Cardiac muscle cell (in vitro differentiated cells and primary cell): ENCODE data around the gene SFN. TPM values are rescaled to one million over a fixed set of nuclear protein-coding genes. Genes with fewer than 3 reads are reported as not detected.
"Not testable (repeated sequence)": the region's sequence is repeated elsewhere in the genome, so short reads cannot be mapped to it uniquely, and the experiment has no call there.

ENCODE experiments used
- DNase-seq, 2 donors: peaks; one replicate each; pipeline versions ENCODE4 v3.0.0 to v3.0.0-alpha.2; 2010 to 2017; ENCODE audit warnings: low read depth in 1 of 2, low spot score in 1 of 2
- H3K27ac ChIP-seq: fragments of 200-600 bp; sonication (generic); 2 replicates; pipeline ENCODE4 v1.5.1; 2016
- H3K27me3 ChIP-seq: fragments of 200-600 bp; sonication (generic); 2 replicates; pipeline ENCODE4 v1.6.0; 2016; ENCODE audit warnings: control low read depth
- H3K36me3 ChIP-seq: fragments of 200-600 bp; sonication (generic); 2 replicates; pipeline ENCODE4 v1.5.1; 2016; ENCODE audit warnings: control low read depth
- H3K4me1 ChIP-seq: fragments of 200-600 bp; sonication (generic); 2 replicates; pipeline ENCODE4 v1.8.1; 2017; ENCODE audit warnings: low read depth, mild to moderate bottlenecking, mixed run types
- H3K4me3 ChIP-seq: fragments of 200-600 bp; sonication (generic); 2 replicates; pipeline ENCODE4 v1.5.1; 2016; ENCODE audit warnings: mild to moderate bottlenecking
- H3K9me3 ChIP-seq: fragments of 200-600 bp; sonication (generic); 2 replicates; pipeline ENCODE4 v1.5.1; 2017; ENCODE audit warnings: low read depth, mild to moderate bottlenecking, control low read depth
- polyA plus RNA-seq: library from polyadenylated mRNA; unstranded; fragments of >200 nt; fragmentation: Nextera tagmentation; extraction: Ambion mirVana; gene quantifications from 2 replicates; pipeline ENCODE4 v1.2.1, GENCODE V29; 2016
- total RNA-seq: library from RNA; depleted of rRNA; stranded (reverse); fragments of >200 nt; gene quantifications from 2 replicates; pipeline ENCODE4 v1.2.3, GENCODE V29; 2016
- TF ChIP-seq, protein P1 (sequence below): IDR thresholded peaks from 2 replicates; pipeline ENCODE4 v1.5.1; 2012; ENCODE audit warnings: low read depth, mild to moderate bottlenecking, low read length

The SFN gene
- total and polyA plus RNA-seq, 2 experiments from 2014 or later = 0.13 to 0.15 TPM

GRCh38 chr1:26864610-26865480 lies 1.9 kb downstream of the SFN start:
- Histone ChIP-seq H3K4me3 (peak overlapping the region; percentile 50), H3K9me3 (no peaks in the 10 kb centered on the region), H3K4me1 (no peaks in the 10 kb centered on the region), H3K36me3 (no peaks in the 10 kb centered on the region), H3K27me3 (no peaks in the 10 kb centered on the region), H3K27ac (peak overlapping the region; percentile 42)
- TF ChIP-seq, protein P1, sequence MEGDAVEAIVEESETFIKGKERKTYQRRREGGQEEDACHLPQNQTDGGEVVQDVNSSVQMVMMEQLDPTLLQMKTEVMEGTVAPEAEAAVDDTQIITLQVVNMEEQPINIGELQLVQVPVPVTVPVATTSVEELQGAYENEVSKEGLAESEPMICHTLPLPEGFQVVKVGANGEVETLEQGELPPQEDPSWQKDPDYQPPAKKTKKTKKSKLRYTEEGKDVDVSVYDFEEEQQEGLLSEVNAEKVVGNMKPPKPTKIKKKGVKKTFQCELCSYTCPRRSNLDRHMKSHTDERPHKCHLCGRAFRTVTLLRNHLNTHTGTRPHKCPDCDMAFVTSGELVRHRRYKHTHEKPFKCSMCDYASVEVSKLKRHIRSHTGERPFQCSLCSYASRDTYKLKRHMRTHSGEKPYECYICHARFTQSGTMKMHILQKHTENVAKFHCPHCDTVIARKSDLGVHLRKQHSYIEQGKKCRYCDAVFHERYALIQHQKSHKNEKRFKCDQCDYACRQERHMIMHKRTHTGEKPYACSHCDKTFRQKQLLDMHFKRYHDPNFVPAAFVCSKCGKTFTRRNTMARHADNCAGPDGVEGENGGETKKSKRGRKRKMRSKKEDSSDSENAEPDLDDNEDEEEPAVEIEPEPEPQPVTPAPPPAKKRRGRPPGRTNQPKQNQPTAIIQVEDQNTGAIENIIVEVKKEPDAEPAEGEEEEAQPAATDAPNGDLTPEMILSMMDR = peak; percentile 11
- peak; percentile 98 to 99 for DNase-seq

DNA sequence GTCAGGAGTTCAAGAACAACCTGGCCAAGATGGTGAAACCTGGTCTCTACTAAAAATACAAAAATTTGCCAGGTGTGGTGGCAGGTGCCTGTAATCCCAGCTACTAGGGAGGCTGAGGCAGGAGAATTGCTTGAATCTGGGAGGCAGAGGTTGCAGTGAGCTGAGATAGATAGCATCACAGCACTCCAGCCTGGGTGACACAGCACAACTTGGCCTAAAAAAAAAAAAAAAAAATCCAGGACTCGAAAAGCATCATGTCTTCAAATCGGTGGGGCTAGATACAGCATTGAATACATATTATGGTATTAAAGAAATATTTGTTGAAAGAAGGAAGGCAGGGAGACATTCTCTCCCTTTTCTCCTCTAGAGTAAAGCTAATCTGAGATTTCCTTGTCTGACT lies 10.1 kb downstream of the SFN start:
- not testable (repeated sequence) for H3K9me3 ChIP-seq

GRCh38 chr1:26874896-26875295 lies 11.9 kb downstream of the SFN start:
- no peak for DNase-seq
- TF ChIP-seq, protein P1 = no peak
- no peaks in the 10 kb centered on the region for H3K4me1 ChIP-seq

More for the DNA sequence above, 10.1 kb downstream of the SFN start:
- H3K27ac ChIP-seq, H3K4me3 ChIP-seq, H3K4me1 ChIP-seq, DNase-seq, H3K36me3 ChIP-seq, H3K27me3 ChIP-seq: not testable (repeated sequence)

GRCh38 chr1:26877326-26877725 lies 14.4 kb downstream of the SFN start:
- no peaks in the 10 kb centered on the region for H3K9me3 ChIP-seq
- H3K4me3 ChIP-seq = no peak overlapping the region
- H3K4me1 ChIP-seq = no peaks in the 10 kb centered on the region
- TF ChIP-seq, protein P1 = no peak
- no peak overlapping the region for H3K27ac ChIP-seq
- DNase-seq = no peak
- H3K27me3 ChIP-seq = no peaks in the 10 kb centered on the region
- H3K36me3 ChIP-seq = peaks cover 17% of the 10 kb centered on the region

More at GRCh38 chr1:26874896-26875295, 11.9 kb downstream of the SFN start:
- Histone ChIP-seq H3K4me3 (no peak overlapping the region), H3K27me3 (no peaks in the 10 kb centered on the region), H3K36me3 (peaks cover 10% of the 10 kb centered on the region), H3K9me3 (no peaks in the 10 kb centered on the region), H3K27ac (no peak overlapping the region)

GRCh38 chr1:26879793-26880192 lies 16.8 kb downstream of the SFN start:
- Histone ChIP-seq H3K36me3 (peaks cover 37% of the 10 kb centered on the region), H3K4me1 (no peaks in the 10 kb centered on the region)
- no peak for DNase-seq

GRCh38 chr1:26881611-26882010 lies 18.7 kb downstream of the SFN start:
- peaks cover 44% of the 10 kb centered on the region for H3K36me3 ChIP-seq
- H3K27ac ChIP-seq, H3K9me3 ChIP-seq, H3K4me3 ChIP-seq, H3K4me1 ChIP-seq, H3K27me3 ChIP-seq, DNase-seq: not testable (repeated sequence)

More at GRCh38 chr1:26879793-26880192, 16.8 kb downstream of the SFN start:
- H3K4me3 ChIP-seq = no peak overlapping the region
- H3K27ac ChIP-seq = no peak overlapping the region
- no peaks in the 10 kb centered on the region for H3K27me3 ChIP-seq
- no peaks in the 10 kb centered on the region for H3K9me3 ChIP-seq
- TF ChIP-seq, protein P1 = no peak
